ENCODE data around the gene DNHD1. TPM values are rescaled to one million over a fixed set of nuclear protein-coding genes. Genes with fewer than 3 reads are reported as not detected.

Gene DNHD1
- total RNA-seq, 1 donor from 2014 or later, result 9.3 TPM

GRCh38 chr11:6608726-6609501 lies 111.8 kb downstream of the DNHD1 start:
- Mint-ChIP-seq H3K4me3 (ENCODE audit: unreplicated experiment) (no peak overlapping the region), H3K27ac (ENCODE audit: unreplicated experiment) (no peak overlapping the region), H3K9me3 (ENCODE audit: unreplicated experiment) (peaks cover 8% of the 10 kb centered on the region), H3K36me3 (ENCODE audit: unreplicated experiment) (no peaks in the 10 kb centered on the region), H3K4me1 (ENCODE audit: low read depth, unreplicated experiment) (peaks cover 11% of the 10 kb centered on the region), H3K27me3 (ENCODE audit: unreplicated experiment) (peaks cover 11% of the 10 kb centered on the region)
- no peak for DNase-seq
- no peak for TF ChIP-seq CTCF (IDR thresholded peaks at IDR 0.05; ENCODE audit: partially characterized antibody, unreplicated experiment)

DNA sequence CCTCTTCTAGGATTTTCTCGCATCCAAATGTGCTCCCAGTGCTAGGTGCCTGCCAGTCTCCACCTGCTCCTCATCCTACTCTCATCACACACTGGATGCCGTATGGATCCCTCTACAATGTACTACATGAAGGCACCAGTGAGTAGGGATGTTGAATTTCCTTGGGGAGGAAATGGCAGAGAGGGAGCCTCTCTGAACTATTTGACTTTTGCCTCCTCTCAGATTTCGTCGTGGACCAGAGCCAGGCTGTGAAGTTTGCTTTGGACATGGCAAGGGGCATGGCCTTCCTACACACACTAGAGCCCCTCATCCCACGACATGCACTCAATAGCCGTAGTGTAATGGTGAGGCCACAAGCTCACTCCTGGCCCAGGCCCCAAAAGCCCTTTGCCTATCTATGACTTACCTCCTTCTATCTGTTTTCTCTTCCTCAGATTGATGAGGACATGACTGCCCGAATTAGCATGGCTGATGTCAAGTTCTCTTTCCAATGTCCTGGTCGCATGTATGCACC lies 112.5 kb downstream of the DNHD1 start:
- Mint-ChIP-seq H3K4me3 (ENCODE audit: unreplicated experiment) (peak overlapping the region; percentile 67), H3K27ac (ENCODE audit: unreplicated experiment) (no peak overlapping the region), H3K36me3 (ENCODE audit: unreplicated experiment) (no peaks in the 10 kb centered on the region), H3K4me1 (ENCODE audit: low read depth, unreplicated experiment) (peaks cover 11% of the 10 kb centered on the region), H3K27me3 (ENCODE audit: unreplicated experiment) (peaks cover 11% of the 10 kb centered on the region), H3K9me3 (ENCODE audit: unreplicated experiment) (peaks cover 8% of the 10 kb centered on the region)
- no peak for DNase-seq
- no peak for TF ChIP-seq CTCF (IDR thresholded peaks at IDR 0.05; ENCODE audit: partially characterized antibody, unreplicated experiment)

DNA sequence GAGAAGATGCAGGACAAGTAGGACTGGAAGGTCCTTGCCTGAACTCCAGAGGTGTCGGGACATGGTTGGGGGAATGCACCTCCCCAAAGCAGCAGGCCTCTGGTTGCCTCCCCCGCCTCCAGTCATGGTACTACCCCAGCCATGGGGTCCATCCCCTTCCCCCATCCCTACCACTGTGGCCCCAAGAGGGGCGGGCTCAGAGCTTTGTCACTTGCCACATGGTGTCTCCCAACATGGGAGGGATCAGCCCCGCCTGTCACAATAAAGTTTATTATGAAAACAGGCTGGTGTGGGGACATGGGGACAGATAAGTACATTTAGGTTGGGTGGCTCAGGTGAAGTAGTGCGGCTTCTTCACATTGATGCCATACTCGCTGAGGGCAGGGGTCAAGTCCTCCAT lies 113.5 kb downstream of the DNHD1 start:
- DNase-seq, result no peak
- H3K36me3 Mint-ChIP-seq (ENCODE audit: unreplicated experiment), result no peaks in the 10 kb centered on the region
- H3K27me3 Mint-ChIP-seq (ENCODE audit: unreplicated experiment), result peaks cover 13% of the 10 kb centered on the region
- peaks cover 11% of the 10 kb centered on the region for H3K4me1 Mint-ChIP-seq (ENCODE audit: low read depth, unreplicated experiment)
- peaks cover 8% of the 10 kb centered on the region for H3K9me3 Mint-ChIP-seq (ENCODE audit: unreplicated experiment)
- peak overlapping the region; percentile 92 for H3K27ac Mint-ChIP-seq (ENCODE audit: unreplicated experiment)
- TF ChIP-seq CTCF (IDR thresholded peaks at IDR 0.05; ENCODE audit: partially characterized antibody, unreplicated experiment), result no peak
- peak overlapping the region; percentile 93 for H3K4me3 Mint-ChIP-seq (ENCODE audit: unreplicated experiment)

- Mint-ChIP-seq H3K9me3 (ENCODE audit: unreplicated experiment) (peaks cover 6% of the 10 kb centered on the region), H3K4me1 (ENCODE audit: low read depth, unreplicated experiment) (peaks cover 8% of the 10 kb centered on the region), H3K27me3 (ENCODE audit: unreplicated experiment) (peaks cover 11% of the 10 kb centered on the region), H3K4me3 (ENCODE audit: unreplicated experiment) (peak overlapping the region; percentile 93), H3K36me3 (ENCODE audit: unreplicated experiment) (no peaks in the 10 kb centered on the region), H3K27ac (ENCODE audit: unreplicated experiment) (peak overlapping the region; percentile 92)
- no peak for DNase-seq
- TF ChIP-seq CTCF (IDR thresholded peaks at IDR 0.05; ENCODE audit: partially characterized antibody, unreplicated experiment), result no peak
Measured at GRCh38 chr11:6611092-6611962, 114.2 kb downstream of the DNHD1 start.

- Mint-ChIP-seq H3K27ac (ENCODE audit: unreplicated experiment) (no peak overlapping the region), H3K9me3 (ENCODE audit: unreplicated experiment) (peaks cover 6% of the 10 kb centered on the region), H3K36me3 (ENCODE audit: unreplicated experiment) (no peaks in the 10 kb centered on the region), H3K27me3 (ENCODE audit: unreplicated experiment) (peaks cover 11% of the 10 kb centered on the region), H3K4me3 (ENCODE audit: unreplicated experiment) (peak overlapping the region; percentile 93), H3K4me1 (ENCODE audit: low read depth, unreplicated experiment) (peaks cover 5% of the 10 kb centered on the region)
- TF ChIP-seq CTCF (IDR thresholded peaks at IDR 0.05; ENCODE audit: partially characterized antibody, unreplicated experiment), result no peak
- DNase-seq, result no peak
Measured at GRCh38 chr11:6611963-6612212, 114.8 kb downstream of the DNHD1 start.
